ENCODE measurements around the gene NTM.

DNA sequence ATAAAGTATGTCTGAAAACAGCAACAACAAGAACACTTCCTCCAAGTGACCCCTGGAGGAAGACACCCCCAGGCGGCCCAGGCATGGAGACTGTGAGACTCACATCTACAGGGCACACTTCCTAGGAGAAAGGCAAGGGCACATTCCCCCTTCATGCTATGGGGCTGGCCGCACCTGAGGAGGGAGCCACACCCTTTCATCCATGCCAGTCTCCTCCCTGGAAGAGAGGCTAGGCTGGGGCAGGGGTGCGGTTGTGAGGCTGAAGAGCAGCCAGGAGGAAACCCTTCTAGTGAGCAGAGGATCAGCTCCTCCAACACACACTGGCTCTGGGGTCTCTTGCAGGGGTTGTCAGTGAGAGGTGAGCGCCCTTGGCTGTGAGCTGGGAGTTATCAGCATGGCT, 678.8 kb downstream of the NTM start:
- TF ChIP-seq, protein P1, sequence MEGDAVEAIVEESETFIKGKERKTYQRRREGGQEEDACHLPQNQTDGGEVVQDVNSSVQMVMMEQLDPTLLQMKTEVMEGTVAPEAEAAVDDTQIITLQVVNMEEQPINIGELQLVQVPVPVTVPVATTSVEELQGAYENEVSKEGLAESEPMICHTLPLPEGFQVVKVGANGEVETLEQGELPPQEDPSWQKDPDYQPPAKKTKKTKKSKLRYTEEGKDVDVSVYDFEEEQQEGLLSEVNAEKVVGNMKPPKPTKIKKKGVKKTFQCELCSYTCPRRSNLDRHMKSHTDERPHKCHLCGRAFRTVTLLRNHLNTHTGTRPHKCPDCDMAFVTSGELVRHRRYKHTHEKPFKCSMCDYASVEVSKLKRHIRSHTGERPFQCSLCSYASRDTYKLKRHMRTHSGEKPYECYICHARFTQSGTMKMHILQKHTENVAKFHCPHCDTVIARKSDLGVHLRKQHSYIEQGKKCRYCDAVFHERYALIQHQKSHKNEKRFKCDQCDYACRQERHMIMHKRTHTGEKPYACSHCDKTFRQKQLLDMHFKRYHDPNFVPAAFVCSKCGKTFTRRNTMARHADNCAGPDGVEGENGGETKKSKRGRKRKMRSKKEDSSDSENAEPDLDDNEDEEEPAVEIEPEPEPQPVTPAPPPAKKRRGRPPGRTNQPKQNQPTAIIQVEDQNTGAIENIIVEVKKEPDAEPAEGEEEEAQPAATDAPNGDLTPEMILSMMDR (IDR thresholded peaks at IDR 0.05): no peak
- TF ChIP-seq POLR2A (IDR thresholded peaks at IDR 0.05): no peak
